ENCODE results near the gene GPR50.

Gene GPR50

DNA sequence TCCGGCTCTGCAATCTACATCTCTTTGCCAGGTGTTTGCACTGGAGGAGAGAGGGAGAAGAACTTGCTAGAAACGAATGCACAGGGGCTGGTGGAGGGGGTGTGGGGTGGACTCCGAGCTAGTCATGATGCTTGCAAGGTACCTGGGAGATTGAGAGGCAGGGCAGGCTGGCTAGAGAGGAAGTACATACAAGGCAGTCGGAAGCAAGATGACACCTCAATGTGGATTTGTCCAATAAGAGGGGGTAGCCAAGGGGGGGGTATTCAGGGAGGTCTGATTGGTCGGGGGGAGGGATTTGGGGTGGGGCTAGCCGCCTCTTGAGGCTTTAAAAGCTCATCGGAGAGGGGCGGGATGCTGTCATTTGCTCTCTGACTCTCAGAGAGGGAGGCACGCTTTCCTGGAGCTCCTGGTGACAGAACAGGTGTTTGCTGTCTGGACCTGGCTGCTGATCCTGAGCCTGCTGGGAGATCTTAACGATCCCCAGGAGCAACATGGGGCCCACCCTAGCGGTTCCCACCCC, at the start of gene GPR50:
GPR50 (plus strand) TSS at position 354 of the 520 bp plus-strand sequence; CDS start at position 492, 138 bp downstream.
- DNase-seq, result no peak

DNA sequence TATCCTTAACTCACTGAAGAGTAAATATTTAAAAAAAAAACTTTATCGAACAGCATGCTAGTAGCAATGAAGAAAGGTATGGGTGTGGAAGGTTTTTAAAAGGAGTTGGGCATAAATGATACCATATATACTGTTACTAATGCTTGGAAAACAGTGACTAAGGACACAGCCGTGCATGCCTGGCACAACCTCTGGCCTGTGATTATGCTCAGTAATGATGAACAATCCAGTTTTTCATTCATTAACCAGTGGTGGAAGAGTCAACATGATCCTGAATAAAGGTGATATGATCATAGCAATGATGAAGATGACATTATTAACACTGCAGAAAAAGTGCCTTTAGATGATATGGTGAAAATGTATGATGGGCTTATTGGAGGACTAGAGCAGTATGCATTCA, 43.9 kb upstream of the GPR50 start:
- DNase-seq, result no peak

DNA sequence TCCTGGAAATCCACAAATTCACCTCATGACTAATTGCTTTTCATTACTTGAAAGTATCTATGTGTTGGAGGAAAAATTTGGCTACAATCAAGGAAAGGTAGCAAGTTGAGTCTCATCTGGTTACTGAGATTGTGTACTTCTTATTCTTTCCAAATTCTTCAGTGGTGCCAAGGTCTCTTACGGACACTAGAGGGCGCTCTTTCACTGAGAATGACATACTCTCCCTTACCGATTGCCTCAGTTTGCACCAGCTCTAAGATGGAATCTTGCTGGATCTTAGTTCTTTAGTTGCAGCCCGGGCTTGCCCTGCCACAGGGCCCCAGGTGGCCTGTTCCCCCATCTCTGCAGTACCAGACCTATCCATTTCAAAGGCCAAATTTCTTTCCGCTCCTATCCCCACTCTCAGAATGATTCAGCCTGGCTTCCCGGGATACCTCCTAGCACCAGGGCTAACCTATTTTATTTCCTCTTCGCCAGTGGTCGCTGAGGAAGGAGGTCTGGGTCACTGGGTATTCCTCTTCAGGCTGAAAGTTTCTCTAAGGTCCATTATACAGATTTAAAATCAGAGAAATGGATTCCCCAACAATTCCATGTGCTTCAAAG, 24.6 kb upstream of the GPR50 start:
- DNase-seq, result peak; percentile 27 to 35

DNA sequence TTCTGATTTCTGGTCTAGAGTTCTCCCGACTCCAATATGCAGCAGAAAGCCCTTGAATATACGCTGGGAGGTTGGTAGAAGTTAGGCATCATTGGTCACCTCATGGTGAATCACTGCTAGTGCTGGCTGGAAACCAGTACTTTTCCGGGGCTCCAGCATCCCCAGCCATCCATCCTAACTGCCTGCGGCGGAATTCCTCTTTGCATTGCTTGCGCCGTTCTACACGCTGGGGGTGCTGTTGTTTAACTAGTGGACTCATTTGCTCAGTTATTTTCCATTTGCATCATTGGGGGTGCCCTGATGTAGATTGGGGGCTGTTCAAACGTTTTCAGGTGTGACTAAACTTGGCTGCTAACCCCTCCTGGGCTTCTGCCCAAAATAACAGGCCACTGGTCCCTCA, 23.3 kb upstream of the GPR50 start:
- DNase-seq, result no peak

DNA sequence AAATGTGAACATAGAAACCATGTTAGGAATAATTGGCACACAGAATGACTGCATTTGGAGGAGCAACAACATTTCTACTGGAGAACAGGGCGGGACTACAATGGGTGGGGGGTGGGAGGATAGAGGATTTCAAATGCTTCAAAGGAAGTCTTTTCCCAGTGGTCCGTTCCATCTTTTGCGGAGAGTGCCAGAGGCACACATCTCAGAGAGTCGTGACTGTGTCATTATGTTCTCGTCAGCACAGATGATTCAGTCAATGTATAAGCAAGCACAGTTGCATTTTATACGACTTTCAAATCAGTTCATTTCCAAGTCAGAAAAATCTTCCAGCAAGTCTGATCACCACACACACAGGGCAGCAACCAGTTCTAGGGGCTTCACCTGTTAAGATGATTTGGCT, 22.7 kb upstream of the GPR50 start:
- no peak for DNase-seq

DNA sequence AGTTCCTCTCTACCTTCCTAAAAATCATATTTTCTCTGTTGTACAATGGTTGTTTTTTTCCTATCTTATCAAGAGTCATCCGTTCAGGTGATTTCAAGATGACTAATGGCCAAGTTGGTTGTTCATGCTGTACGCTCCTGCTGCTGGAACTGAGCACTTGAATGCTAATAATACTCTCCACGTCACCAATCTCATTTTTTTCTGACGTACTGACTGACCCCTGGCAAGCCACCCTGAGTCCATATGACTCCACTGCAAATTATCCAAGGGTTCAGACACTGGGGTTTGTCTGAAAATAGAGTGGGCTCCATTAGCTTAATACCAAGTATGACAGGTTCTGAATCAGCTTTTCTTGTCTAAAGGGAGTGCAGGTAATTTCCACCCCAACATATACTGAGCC, 21.1 kb upstream of the GPR50 start:
- no peak for DNase-seq

DNA sequence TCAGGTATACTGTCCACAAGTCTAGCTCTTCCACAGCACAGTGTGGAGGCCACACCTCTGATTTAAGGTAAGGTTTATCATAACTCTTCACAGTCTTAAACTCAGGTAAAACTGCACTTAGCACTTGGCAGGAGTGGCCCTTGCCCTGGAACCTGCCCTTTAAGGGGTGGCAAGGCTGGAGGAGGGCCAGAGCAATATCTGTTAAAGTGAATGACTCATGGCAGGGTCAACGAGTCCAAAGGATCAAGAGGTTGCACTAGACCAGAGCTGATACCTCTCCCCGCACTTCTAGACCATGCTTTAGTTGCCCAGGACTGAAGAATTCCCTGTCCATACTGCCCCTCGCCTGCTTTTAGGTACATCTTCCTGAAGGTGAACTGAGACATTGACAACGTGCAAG, 14.7 kb upstream of the GPR50 start:
- no peak for DNase-seq

DNA sequence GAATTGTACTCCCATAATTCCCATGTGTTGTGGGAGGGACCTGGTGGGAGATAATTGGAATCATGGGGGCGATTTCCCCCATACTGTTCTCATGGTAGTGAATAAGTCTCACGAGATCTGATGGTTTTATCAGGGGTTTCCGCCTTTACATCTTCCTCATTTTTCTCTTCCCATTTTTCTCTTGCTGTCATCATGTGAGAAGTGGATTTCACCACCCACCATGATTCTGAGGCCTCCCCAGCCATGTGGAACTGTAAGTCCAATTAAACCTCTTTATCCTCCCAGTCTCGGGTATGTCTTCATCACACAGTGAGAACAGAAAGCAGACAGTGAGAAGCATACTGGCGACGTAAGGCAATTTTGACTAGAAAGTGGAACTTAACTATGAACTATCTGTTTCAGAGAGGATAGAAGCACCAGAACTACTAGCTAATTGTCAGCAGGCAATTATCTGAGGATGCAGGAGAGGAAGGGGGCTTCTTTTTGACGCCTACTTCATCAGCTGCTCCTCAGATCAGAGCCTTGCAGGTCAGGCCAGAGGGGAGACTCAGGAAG, 8.5 kb upstream of the GPR50 start:
- DNase-seq, result no peak

DNA sequence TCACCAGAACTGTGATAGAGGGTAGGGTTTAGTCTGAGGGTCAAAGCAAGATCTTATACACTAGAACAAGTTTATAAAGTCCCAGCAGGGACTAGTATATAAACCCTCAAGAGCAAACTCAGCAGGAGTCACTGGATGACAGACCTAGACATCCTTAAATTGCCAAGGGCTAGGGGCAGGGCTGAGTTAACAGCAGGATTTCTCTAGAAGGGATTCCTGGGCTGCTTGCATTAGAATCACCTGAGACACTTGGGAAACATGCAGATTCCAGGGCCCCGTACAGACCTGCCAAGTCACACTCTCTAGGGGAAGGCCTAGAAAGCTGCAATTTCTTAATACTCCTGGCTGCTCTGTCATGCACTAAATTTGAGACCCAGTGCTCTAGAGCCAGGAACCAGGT, 6.6 kb upstream of the GPR50 start:
- no peak for DNase-seq

DNA sequence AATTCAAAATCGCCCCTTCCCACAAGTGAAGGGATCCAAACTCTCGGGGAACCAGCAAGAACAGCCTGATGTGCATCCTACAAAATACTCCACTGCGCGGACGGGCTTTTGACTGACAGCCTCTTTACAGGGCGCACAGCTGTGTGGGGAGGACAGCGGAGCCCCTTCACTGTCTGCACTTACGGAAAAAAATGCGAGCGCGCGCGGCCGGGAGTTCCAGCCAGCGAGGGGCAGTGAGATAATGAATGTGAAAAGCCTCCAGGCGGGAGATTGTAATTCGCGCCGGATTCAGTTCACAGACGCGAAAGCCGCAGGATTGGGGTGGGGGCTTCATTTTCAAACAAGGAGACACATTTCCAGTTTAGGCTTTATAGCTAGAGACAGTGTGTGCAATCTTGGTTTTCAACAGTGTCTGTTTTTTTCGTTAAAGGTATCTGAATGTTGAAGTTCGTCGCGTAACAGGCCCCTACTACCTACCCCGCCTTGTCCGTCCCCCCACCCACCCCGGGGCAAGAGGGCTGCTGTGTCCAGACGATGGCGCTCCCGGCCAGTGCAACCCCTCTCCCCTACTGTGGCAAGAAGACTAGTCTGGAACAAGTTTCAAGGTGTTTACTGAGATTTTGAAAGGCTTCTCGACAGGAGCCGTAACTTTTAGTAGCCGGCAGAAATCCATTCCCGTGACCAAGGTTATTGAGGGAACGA, 1.7 kb upstream of the GPR50 start:
- DNase-seq, result no peak

DNA sequence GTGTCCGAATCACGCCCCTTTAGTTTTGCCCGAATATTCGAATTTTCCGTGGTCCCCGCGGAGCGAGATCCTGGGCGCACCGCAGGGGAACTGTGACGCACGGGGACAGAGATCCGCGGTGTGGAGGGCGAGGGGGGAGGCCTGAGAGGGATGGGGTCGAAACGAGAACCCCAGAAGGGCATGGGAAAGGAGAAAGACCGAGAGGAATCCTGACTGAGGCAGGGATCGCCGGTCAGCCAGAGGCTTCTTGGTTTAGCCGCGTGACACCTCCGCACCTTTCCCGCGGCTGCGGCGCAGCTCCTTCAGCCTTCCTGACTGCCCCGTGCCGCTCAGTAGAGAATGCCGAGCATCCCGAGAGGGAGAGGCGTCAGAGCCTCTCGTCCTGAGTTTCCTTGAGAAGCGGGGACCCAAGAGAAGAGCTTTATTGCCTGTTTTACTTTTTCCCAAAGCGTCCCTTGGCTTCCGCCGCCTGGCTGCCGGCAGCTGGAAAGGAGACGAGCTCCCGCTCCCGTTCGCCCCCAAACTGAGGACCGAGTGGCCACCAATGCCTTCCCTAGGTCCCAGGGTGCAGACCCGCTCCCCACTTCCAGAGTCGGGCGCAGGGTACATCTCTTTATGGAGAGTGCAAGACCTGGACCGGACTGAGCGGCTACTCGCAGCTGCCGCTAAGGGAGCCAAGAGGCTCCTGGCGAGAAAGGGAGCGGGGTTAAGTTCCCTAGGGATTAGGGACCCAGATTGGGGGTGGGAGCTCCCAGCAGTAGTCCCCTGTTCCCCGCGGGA, 911 bp upstream of the GPR50 start:
- no peak for DNase-seq

DNA sequence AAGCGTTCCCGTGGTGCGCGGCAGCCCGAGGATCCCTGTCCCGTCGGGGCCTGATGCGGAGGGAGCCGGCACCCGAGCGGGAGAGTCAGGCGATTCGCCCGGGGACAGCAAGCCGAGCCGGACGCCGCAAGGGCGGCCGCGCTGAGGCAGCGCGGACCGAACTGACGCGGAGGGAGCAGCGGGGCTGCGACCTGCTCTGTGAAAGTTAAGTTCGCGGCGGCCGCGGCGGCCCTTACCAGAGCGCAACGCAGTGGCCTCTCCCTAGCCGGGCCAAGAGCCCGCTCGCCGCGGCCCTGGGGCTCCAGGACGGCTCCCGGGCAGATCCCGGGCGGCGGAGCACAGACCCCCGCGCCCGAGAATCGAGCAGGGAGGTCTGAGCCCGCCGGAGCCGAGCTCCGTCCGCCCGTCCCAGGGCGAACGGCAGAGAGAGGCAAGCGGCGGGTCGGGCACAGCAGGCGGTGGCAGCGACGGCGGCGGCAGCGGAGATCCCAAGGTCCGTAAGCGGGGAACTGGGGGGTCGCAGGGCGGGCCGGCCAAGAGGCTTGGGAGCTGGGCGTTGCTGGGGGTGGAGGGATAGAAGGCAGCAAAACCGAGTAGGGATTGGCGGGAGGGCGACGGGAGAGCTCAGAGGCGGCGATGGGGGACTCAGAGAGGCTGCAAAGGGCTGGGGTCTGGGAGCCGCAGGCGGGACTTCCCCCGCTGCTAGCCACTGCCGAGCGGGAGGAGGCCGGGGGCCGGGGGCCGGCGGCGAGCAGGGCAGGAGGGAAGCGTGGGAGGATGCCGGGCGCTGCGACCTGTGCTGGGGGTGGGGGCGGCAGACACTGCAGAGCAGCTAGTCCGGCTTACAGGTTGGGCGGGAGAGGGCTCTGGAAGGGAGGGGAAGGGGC, 1.0 kb downstream of the GPR50 start:
- DNase-seq, result no peak

DNA sequence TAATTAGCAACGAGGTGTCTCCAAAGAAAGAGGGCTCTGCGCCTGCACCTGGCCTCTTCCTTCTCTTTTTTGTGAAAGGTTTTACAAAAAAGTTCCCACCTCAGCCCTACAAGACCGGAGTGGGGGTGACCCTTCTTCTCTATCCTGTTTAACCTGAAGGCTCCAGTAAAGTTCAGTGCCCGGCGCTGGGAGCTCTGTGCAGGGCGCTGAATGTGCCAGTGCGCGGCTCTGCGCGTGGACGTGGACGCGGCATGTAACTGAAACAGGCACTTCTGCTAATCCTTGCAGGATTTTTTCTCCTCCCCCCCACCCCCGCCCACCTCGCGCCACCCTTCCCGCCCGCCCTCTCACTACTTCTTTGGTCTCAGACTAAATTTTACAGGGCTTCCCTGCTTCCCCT, 2.4 kb downstream of the GPR50 start:
- DNase-seq, result no peak

DNA sequence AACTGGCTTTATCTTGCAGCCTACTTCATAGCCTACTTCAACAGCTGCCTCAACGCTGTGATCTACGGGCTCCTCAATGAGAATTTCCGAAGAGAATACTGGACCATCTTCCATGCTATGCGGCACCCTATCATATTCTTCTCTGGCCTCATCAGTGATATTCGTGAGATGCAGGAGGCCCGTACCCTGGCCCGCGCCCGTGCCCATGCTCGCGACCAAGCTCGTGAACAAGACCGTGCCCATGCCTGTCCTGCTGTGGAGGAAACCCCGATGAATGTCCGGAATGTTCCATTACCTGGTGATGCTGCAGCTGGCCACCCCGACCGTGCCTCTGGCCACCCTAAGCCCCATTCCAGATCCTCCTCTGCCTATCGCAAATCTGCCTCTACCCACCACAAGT, 4.0 kb downstream of the GPR50 start:
- DNase-seq, result no peak

DNA sequence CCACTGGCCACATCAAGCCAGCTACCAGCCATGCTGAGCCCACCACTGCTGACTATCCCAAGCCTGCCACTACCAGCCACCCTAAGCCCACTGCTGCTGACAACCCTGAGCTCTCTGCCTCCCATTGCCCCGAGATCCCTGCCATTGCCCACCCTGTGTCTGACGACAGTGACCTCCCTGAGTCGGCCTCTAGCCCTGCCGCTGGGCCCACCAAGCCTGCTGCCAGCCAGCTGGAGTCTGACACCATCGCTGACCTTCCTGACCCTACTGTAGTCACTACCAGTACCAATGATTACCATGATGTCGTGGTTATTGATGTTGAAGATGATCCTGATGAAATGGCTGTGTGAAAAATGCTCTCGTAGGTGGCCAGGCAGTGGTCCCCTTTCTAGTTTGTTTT, 4.7 kb downstream of the GPR50 start:
- no peak for DNase-seq

DNA sequence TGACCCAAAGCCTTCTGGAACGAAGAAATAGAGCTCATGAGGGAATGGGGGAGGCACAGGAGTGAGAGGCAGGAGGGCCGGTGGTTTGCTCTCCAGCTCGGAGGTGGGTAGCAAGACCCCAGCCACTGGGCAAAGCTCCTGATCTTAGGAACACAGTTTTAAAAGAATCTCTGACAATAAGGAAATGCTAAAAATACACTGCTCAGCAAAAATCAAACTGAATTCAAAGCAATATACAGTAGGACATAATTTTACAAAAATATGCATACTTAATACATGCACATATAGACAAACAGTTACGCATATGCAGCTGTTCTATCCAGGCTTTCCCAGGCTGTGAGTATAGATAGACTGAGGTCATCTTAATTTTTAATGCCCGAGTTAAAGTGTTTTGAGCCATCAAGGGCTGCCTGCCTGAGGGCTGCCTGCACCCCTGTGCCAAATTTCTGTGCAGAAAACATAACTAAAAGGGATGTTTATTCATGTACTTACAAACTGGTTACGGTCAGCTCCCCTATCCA, 6.9 kb downstream of the GPR50 start:
- DNase-seq, result no peak

DNA sequence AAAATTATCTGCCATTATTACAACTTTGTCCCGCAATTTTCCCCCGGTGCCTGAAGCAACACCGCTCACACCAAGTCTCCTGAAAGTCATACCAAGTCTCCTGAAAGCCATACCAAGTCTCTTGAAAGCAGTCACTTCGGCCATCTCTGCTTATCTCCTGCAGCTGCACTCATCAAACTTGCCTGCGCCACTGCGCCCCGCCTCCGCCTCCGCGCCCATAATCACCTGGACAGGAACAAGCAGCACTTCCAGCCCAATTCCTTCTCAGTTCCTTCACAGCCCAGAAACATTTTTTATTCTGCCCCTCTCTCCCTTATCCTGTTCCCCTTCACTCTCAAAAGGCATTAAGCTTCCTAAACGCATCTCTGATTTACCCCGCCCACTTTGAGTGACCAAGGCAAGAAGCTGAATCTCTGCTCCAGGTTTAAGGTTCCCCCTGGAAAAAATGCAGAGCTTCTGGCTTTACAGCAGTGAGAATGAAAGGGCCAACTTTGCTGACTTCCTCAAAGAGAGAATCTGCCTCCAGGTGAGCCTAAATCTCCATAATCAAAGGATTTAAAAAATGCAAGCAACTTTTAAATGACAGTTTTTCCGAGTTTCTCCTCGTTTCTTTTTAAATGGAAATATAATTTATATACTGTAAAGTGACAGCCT, 7.7 kb downstream of the GPR50 start:
- no peak for DNase-seq

DNA sequence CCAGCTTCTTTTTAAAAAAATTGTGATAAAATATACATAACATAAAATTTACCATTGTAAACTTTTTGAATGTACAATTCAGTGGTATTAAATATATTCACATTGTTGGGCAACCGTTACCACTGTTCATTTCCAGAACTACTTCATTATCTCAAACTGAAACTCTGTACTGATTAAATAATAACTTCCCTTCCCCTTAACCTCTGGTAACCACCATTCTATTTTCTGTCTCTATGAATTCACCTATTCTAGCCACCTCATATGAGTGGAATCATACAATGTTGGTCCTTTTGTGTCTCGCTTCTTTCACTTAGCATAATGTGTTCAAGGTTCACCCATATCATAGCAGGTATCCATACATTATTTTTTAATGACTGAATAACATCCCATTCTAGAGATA, 8.3 kb downstream of the GPR50 start:
- DNase-seq, result no peak

DNA sequence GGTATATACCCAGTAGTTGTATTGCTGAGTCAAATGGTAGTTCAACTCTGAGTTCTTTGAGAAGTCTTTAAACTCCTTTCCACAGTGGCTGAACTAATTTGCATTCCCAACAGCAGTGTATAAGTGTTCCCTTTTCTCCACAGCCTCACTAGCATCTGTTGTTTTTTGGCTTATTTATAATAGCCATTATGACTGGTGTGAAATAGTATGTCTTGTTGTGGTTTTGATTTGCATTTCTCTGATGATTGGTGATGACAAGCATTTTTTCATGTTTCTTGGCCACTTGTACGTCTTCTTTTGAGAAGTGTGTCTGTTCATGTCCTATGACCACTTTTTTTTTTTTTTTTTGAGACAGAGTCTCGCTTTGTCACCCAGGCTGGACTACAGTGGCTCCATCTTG, 30.5 kb downstream of the GPR50 start:
- no peak for DNase-seq

DNA sequence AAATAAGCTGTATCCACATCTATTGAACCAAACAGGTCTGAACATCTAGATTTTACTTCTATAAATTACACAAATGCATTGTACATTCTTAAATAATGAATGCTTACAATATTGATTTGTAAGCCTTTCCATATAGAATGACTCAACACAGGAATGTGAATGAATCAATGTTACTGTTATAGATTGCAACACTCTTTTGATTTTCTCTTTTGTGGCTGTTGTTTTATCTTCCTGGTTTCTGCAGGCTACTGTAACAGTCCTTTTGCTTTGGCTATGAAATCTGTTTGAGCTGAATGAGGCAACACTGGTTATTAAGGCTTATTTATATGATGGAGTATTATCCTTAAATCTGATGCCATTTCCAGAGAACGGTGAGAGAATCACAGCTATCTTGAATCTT, 49.5 kb downstream of the GPR50 start:
- DNase-seq, result no peak

DNA sequence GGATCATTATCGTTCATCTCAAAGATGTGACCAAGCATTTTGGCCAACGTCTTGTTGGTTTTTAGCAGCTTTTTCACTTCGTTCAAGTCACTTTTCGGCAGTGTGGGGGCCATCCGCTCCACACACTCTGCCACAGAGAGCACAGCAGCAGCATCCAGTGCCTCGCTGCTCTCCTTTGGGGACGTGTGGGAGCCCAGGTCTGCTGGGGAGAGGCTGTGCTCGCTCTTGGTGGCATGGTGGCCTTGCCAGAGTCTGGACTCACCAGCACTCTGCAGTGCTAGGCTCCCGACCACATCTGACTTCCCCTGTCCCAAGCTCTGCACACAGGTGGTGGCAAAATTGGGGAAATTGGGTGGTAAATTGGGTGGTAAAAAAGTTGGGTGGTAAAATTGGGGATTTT, 50.6 kb downstream of the GPR50 start:
- DNase-seq, result no peak

DNA sequence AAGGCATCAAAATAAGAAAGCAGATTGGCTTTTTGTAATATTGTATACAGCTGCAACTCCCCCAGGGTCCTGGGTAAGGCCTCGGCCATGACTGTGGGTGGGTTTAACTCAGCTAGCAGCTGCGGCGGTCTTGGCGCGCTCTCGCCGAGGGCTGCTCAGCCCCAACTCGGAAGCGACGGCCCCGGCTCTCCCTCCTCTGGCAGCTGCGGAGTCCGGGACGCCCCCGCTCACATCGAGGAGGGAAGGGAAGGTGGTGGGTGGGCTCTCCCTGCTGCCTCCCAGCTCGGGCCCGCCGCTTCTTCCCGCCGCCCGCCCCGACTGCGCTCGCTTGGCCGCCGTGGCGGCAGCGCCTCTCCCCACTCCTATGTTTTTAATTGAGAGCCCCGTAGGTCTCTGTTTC, 51.2 kb downstream of the GPR50 start:
- DNase-seq, result no peak
